Right kidney (tissue), 1 donor: ENCODE data around the gene ZNF324.
A peak's percentile ranks its signal among the peaks of the same experiment; 100 is the strongest.
"Not testable (repeated sequence)": the region's sequence is repeated elsewhere in the genome, so short reads cannot be mapped to it uniquely, and the experiment has no call there.

Experiments used
- DNase-seq: peaks from one replicate; pipeline ENCODE4 v3.0.0-alpha.2; 2016

ZNF324 gene

DNA sequence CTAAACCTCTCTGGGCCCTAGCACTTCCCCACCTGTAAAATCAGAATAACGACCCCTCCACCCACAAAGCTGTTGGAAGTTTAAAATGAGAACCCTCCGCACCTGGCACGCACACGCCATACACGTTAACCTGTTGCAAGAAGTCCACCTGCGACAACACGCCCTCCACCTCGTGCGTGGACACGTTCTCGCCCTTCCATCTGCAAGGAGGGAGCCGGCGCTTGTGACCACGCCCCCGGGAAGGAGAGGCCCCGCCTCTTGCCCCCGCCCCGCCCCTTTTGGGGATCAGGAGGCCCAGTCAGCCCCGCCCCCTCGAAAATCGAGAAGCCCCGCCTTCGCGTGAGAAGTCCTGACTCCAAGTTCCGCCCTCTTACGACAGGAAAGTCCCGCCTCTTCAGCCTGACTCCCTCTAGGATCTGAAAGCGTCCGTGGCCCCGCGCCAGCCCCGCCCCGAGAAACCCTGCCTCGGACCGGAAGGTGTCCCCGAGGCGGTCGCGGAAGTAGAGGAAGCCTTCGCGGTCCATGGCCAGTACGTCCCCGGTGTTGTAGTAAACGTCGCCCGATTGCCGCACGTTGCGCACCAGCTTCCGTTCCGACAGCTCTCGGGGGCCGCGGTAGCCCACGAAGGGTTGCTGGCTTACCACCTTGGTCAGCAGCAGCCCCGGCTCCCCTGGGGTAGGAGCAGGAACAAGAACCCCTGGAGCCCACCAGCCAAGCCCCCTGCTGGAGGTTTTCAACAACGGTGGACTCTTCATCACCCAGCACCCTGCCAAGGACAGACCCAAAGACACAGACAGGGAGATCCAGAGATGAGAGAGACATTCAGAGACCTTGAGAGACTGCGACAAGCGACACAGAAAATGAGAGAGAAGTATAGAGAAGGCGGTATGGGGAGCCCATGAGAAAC, 32.4 kb downstream of the ZNF324 start:
- DNase-seq: peak; percentile 83

DNA sequence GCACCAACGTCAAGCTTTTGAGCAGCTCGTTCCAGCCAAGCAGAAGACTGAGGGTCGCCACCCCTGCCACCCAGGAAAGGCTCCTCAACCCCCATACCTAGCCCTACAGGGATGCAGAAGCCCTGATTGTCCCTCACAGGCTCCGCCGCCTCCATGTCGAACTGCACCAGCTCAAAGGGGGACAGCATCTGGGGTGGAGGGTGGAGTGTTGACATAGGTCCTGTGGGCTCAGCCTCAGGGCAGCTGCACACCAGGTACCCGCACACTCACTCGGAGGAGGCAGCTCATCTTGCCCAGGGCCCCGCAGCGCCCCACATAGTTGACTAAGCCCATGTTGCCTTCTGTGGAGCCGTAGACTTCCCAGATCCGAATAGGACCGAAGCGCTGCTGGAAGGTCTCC, 33.4 kb downstream of the ZNF324 start:
- DNase-seq: no peak

DNA sequence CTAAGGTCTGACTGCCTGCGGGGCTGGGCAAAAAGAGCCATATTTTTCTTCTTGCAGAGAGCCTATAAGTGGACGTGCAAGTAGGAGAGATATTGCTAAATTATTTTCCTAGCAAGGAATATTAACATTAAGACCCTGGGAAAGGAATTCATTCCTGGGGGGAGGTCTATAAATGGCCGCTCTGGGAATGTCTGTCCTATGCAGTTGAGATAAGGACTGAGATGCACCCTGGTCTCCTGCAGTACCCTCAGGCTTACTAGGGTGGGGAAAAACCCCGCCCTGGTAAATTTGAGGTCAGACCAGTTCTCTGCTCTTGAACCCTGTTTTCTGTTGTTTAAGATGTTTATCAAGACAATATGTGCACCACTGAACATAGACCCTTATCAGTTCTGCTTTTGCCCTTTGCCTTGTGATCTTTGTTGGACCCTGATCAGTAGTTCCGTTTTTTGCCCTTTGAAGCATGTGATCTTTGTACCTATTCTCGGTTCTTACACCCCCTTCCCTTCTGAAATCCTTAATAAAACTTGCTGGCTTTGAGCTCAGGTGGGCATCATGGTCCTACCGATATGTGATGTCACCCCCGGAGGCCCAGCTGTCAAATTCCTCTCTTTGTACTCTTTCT, 40.8 kb downstream of the ZNF324 start:
- DNase-seq: not testable (repeated sequence)

DNA sequence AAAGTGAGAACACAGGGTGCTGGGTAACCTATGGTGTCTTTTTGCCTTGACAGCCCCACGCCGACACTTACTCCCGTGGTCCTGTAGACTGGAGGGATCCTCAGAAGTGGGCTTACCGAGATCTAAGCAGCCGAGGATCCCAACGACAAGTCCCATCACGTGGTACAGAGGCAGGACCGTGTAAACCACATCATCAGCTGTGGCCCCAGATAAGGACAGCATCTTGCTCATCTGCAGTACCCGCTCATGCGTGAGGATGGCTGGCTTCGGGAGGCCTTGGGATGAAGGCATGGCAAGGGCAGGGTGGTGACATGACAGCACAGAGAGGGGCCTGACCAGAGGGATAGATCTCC, 42.8 kb downstream of the ZNF324 start:
- DNase-seq: no peak

DNA sequence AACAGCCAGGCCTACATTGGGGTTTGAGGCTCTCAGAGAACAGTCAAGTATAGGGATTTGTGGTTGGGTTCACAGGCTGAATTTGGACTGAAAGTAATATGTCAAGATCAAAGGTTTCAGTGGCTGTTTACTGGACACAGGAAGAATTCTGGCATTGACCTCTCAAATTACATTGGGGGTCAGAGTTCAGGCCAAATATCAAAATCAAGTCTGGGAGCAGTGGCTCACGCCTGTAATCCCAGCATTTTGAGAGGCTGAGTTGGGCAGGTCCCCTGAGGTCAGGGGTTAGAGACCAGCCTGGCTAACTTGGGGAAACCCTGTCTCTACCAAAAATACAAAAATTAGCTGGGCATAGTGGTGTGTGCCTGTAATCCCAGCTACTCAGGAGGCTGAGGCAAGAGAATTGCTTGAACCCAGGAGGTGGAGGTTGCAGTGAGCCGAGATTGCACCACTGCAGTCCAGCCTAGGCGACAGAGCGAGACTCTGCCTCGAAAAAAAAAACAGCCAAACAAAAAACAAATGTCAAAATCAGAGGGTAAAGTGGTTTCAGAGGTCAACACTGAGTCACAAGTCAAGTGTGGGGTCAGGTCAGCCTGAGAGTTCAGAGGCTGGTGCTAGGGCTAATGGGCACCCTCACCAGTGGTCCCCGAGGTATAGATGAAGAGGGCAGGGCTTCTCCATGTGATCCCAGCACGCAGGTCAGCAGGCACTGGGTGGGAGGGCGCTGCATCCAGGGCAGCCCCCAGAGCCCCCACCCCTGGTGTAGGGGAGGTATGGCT, 43.4 kb downstream of the ZNF324 start:
- no peak for DNase-seq

DNA sequence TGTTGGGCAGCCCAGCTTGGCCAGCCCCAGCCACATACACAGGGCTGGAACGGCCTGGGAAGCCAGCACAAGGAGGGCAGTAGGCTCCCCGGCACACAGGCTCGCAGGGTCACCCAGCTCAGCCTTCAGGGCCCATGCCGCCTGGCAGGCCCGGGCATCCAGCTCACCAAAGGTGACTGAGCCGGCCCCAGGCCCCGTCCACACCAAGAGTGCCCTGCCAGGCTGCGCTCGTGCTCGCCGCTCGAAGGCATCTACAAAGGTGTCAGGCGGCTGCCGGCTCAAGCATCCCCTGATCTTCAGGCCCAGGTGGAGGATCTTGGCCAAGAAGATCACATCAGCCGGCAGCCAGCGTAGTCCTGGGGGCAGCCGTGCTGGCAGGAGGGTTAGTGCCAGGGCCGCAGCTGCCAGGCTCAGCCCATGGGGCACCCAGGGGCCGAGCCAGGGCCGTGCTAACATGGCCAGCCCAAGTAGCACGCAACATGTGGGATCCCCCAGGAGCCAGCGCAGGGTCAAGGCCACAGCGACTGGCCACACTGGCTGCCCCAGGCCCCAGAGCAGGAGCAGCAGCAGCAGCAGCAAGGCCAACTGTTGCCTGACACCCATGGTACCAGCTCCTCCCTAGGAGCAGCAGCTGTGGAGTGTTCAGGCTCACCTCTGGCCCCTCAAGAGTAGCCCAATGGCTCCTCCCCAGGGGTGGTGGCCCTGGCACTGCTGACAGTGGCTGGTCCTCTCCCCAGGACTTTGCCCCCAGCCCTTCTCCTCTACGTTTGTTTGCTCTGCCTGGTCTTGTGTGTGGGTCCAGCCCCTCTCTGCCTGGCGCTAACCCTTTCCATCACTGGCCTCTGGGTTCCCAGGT, 44.7 kb downstream of the ZNF324 start, which contains the start of gene SLC27A5:
Gene SLC27A5 (minus strand): TSS at position 640 of the 856 bp plus-strand sequence. CDS start 37 bp downstream, at position 603.
- no peak for DNase-seq

DNA sequence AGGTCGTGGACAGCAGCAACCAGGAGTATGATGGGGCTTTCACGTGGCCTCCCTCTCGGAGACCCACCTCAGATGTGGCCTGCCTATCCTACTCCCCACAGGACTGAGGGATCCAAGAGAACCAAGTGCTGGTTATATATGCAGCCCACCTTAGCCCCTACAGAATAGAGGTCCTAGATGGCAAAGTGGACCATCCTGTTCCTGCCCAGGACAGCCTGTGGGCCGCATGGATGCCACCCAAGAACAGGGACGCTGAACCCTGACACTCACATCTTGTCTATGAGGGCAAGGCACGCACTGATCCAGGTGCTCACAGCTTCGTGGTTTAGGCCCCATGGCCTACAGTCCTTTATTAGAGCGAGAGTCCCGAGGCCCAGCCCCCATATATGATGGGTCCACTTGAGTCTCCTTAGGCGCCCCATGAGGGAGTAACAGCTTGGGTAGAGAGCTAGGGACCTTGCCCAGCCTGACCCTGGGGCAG, 46.4 kb downstream of the ZNF324 start:
- no peak for DNase-seq

DNA sequence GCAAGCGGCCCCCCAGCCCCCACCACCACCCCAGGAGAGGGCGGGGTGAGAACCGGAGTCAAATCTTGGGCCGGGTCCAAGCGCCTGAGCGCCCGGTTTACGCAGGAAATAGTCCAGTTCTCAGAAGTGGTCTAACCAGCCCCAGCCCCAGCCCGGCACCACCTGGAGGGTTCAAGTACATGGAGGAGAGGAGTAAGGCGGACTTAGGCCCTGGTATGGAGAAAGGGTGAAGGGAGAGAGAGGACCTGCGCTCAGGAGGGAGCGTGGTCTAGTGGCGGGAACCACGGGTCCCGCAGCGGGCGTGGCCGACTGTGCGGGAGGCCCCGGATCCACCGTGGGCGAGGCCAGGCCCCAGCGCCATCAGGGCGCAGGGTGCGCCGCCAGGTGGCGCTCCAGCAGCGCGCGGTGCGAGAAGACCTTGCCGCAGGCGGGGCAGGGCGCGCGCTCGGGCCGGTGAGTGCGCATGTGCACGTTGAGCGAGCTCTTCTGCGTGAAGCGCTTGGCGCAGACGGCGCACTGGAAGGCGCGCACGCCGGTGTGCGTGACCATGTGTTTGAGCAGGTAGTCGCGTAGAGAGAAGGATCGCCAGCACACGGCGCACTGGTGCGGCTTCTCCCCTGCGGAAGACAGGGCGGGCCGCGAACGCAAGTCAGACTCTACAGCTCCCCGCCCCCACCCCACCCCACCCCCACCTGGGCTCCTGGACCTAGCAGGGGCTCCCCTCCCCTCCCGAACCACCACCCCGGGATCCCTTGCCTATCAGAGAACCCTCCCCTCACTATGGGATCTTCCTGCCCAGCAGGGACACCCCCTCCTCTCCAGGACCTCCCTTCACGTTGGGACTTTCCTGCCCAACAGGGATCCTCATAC, 47.0 kb downstream of the ZNF324 start:
- DNase-seq: peak; percentile 88

DNA sequence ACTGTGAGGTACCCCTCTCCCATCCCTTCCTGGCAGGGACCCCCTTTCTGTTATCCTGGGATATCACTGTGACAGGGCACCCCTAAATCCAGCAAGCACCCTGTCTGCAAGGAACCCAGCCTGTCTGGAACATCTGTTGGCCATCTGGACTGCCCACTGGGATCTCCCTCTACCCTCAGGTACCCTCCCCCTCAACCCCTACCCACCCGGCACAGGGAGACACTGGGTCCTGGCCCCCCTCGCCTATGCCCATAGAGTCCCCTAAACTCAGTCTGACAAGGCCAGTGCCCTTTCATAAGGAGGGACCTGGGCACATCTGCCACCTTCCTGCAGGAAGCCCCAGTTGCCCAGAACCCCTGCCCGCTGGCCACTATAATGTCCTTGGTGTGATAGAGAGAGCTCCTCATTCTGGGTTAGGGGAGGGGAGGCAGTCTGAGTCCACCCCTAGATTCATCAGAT, 47.7 kb downstream of the ZNF324 start:
- no peak for DNase-seq

DNA sequence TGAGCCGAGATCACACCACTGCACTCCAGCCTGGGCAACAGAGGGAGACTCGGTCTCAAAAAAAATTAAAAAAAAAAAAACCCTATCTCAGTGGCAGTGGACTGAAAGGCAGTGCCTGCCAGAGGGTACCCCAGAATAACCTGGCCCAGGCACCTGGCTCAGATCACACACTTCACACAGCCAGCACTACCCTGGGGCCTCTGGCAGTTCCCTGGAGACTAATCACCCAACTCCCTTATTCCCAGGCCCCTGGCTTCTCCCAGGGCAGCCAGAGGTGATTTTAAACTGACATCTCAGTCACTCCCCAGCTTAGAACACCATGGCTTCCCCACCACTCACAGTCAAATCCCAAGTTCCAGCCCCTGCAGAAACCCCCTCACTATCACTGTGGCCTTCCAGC, 48.4 kb downstream of the ZNF324 start:
- no peak for DNase-seq

DNA sequence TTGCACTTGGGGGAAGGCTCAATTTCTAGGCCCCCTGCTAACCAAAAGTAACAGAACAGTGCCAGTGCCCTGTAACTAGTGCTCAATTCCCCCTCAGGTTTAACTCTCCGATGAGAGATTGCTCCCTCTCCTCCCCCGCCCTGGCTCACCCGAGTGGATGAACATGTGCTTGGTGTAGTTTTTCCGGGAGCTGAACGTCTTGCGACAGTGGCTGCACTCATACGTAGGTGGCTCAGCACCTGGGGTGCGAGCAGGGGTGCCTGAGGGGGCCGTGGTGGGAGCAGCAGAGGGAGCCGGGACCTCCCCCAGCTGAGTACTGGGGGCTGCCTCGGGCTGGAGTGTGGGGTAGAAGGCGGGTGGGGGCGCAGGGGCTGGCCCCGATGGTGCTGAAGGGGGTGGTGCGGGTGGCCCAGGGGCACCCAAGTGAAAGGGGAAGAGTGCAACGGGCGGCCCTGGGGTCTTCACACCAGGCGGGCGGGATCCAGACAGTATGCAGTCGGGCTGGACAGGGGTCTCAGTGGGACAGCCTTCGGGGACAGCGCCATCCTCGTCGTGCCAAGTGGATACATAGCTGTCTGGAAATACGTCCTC, 49.5 kb downstream of the ZNF324 start:
- DNase-seq: no peak

DNA sequence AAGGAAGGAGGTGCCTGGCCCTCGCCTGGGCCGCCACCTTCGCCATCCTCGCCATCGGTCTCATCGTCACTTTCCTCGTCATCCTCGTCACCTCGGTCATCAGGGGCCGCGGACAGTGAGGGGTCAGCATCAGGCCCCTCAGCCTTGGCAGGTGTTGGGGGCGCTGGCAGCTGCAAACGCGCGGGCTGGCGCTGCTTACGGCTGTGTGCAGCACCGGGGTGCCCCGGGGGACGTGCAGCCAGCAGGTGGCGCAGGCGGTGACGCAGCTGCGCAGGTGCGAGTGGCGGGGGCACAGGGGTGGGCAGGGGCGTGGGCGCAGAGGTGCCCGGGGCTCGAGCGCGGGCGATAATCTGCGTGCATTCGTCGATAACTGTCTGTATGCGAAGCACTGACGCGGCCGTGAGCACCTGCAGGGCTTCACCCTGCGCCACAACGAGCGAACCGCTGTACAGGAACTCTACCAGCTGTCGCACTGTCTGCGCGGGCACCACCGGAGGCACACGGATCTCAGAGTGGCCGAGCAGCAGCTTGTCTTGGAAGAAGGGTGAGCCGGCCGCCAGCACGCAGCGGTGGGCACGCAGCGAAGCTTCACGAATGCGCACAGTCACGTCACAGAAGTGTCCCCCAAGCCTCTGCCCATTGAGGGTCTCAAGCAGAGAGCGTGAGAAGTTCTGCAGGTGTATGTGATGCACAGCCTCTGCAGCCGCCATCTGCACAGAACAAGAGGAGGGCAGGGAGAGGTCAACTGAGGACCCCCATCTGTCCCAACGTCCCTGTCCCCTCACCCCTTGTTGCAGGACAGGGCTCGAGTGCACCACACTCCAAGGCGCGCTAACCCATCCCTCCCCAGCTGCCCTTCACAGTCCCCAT, 50.3 kb downstream of the ZNF324 start:
- DNase-seq: no peak

DNA sequence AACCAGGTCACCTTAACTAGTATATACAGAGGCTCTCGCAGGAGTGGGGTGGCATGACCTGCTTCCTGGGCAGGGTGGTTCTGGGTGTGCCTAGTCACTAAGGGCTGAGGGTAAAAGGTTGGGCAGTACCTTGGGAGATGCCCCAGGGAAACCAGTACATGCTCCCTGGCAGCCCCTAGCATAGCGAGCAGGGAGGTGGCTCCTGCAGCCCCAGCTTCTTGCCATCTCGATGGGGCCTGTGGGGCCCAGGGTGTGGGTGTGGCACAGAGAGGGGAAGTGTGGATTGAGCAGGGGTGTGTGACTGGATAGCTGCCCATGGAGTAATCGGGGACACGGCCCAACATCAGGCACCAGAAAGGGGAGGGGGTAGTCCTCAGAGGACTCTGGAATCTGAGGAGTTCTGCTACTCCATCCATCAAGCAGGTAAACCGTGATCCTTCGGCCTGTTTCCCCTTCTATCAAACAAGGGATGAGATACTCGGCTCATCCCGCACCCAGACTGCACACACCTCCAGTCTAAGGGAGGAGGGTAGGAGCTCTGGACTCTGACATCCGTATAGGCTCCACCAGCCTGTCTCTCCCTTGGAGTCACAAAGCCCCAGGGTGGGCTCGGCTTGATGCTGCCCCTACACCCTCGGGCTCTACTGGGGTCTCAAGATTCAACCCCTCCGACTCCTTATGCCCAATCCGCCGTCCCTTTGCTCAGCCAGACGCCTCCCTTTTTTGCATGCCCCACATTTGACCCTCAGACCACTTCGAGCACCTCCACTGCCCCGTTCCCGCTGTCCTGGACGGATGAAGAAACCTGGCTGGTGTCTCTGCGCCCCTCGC, 51.6 kb downstream of the ZNF324 start:
- no peak for DNase-seq

DNA sequence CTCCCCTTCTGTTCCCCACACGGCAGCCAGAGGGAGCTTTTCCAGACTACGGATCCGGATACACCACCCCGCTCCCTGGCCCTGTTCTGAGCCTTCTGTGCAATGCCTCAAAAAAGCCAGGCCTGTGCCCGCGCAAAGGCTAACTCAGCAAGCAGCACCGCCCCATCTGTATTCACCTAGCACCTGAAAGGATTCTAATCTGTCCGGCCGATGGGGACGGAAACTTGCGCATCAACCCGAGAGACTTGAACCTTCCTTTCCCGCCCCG, 52.1 kb downstream of the ZNF324 start:
- no peak for DNase-seq

DNA sequence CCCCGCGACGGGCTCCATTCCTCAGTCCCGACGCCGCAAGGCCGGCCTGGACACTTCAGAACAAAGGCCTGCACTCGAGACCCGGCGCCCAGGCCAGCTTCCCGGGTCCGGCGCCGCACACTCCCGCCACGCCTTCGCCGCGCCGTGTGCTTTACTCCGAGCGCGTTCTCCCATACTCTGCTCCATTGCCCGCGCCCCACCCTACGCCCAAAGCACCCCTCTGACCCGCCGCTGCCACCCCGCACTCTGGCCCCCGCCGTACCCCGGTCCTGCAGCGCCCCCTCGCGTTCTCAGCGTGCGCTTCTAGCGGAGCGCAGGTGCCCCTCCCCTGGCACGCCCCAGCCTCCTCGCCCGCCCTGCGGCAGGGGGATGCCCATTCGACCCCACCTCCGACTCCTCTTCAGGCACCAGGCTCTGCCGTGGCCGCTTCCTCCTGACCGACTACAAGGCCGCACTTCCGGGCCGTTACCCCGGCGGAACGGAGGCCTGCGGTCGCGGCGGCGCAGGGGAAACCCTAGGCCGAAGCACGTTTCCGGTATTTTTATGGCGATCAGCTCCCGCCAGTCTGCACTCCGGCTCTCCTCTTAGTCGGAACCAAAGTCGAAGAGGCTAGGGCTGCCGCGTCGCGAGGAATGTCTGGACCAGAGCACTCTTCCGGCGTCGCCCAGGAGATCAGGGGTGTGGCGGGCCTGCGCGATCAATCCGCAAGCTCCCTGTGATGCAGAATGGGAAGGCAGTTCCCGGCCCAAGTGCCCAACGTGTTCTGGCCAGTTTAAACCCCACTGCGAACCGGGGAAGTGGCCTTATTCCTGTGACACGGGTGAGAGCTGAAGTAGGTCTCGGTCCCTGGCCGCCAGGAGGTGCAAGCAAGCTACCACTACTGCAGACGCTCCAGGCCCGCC, 52.7 kb downstream of the ZNF324 start, which contains the start of gene ZBTB45:
Gene ZBTB45 (minus strand): TSS at position 456 of the 902 bp plus-strand sequence. CDS start 2,137 bp downstream, outside the sequence.
- DNase-seq: peak; percentile 94

DNA sequence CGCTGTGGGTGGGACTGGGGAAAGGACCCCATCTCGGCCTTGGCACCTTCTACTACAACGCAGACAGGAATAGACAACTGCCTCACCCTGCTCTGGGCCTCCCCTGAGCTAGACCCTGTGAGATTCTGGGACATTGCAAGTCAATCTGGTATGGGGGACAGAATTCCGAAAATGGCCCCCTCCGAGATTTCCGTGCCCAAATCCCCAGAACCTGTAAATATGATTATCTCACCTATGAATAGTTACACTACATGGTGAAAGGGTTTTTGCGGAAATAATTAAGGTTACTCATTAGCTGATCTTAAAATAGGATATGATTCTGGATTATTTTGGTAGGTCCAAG, 53.3 kb downstream of the ZNF324 start:
- DNase-seq: no peak

DNA sequence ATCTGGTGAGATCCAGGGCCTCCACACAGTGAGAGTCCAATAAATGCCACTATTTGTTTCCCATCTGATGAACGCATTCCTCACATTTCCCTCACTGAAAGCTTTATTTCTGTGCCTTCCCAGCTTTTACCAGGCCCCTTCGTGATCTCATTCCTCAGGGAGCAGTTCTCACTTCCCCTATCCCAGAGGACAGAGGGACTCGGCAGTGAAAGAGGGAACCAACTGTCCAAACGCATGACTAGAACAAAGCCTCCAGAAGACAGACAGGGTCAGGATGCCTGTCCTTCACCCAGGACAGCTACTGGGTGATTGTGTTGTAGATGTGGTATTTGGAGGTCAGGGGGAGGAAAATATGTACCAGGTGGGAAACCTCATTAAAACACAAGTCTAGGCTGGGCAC, 54.8 kb downstream of the ZNF324 start:
- no peak for DNase-seq

DNA sequence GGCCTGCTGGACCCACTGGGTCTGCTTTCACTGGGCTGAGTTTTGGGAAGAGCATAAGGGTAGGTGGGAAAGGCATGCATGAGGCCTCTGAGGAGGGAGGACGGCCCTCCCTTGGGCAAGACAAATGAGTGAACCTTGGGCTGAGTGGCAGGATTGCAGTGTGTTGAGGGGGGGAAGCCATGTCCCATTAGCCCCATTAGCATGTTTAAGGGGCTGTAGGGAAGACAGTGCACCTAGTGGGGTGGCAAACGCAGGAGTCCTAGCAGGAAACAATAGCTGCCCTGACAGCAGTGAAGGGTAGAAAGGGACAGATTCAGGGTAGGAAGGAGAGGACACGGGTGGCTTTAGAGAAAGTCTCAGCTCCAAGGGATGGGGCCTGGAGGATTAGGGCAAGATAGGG, 55.8 kb downstream of the ZNF324 start:
- DNase-seq: no peak
